ENCODE results near the gene PAPOLG.
A peak's percentile ranks its signal among the peaks of the same experiment; 100 is the strongest.
"Not testable (repeated sequence)": the region's sequence is repeated elsewhere in the genome, so short reads cannot be mapped to it uniquely, and the experiment has no call there.

PAPOLG gene

GRCh38 chr2:60778352-60778751 is 22.3 kb downstream of the PAPOLG start:
- no peak for DNase-seq

- no peak for DNase-seq
Observed at GRCh38 chr2:60779426-60779825, 23.4 kb downstream of the PAPOLG start.

GRCh38 chr2:60780721-60781120 is 24.7 kb downstream of the PAPOLG start:
- DNase-seq, result no peak

GRCh38 chr2:60793169-60793568 is 37.1 kb downstream of the PAPOLG start:
- DNase-seq, result no peak

GRCh38 chr2:60794271-60794863 is 38.3 kb downstream of the PAPOLG start:
- DNase-seq, result no peak

- no peak for DNase-seq
Observed at GRCh38 chr2:60796573-60797509, 40.8 kb downstream of the PAPOLG start.

- DNase-seq, result no peak
Observed at GRCh38 chr2:60804473-60804872, 48.4 kb downstream of the PAPOLG start.

GRCh38 chr2:60806595-60806987 is 50.5 kb downstream of the PAPOLG start:
- no peak for DNase-seq

- DNase-seq, result peak; percentile 27
Observed at GRCh38 chr2:60806988-60807681, 51.1 kb downstream of the PAPOLG start.

GRCh38 chr2:60808330-60808801 is 52.3 kb downstream of the PAPOLG start:
- DNase-seq, result no peak

GRCh38 chr2:60811491-60812375 is 55.7 kb downstream of the PAPOLG start:
- no peak for DNase-seq

- not testable (repeated sequence) for DNase-seq
Observed at GRCh38 chr2:60817191-60817590, 61.1 kb downstream of the PAPOLG start.

- DNase-seq, result no peak
Observed at GRCh38 chr2:60818272-60818671, 62.2 kb downstream of the PAPOLG start.

GRCh38 chr2:60819155-60819862 is 63.2 kb downstream of the PAPOLG start:
- DNase-seq, result no peak

GRCh38 chr2:60819936-60820335 is 63.9 kb downstream of the PAPOLG start:
- DNase-seq, result no peak

- DNase-seq, result no peak
Observed at GRCh38 chr2:60820416-60821132, 64.5 kb downstream of the PAPOLG start.

- DNase-seq, result no peak
Observed at GRCh38 chr2:60821133-60821469, 65.0 kb downstream of the PAPOLG start.

- no peak for DNase-seq
Observed at GRCh38 chr2:60821587-60822302, 65.7 kb downstream of the PAPOLG start.

- no peak for DNase-seq
Observed at GRCh38 chr2:60822987-60823386, 66.9 kb downstream of the PAPOLG start.

- no peak for DNase-seq
Observed at GRCh38 chr2:60823694-60824305, 67.7 kb downstream of the PAPOLG start.

Measured in kidney glomerular epithelial cell (primary cell).